Activated CD8-positive, alpha-beta memory T cell treated with anti-CD3 and anti-CD28 coated beads, Interleukin-2, amount 50 U/mL, for 24 hours (primary cell): ENCODE results near the gene KIF13A.
"Not testable (repeated sequence)": the region's sequence is repeated elsewhere in the genome, so short reads cannot be mapped to it uniquely, and the experiment has no call there.

Source experiments
- DNase-seq: peaks from one replicate; pipeline ENCODE4 v3.0.0-alpha.2; 2020; ENCODE audit errors: extremely low read depth

The KIF13A gene

DNA sequence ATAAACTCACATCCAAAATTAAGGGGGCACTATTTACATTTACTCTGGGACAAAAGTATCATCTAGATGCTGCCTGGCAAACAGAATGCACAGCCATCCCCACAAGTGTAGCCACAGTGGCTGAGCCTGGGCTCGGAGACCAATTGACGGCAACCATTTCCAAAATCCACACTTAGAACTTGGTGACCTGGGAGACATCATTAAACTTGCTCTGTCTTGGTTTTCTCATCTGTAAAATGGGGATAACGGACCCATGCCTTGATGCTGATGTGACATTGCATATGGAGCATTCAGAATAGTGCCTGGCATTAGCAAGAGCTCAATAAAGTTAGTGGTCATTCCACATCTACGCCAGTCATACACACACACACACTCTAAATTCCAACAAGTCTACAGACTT lies 140.7 kb downstream of the KIF13A start:
- no peak for DNase-seq

DNA sequence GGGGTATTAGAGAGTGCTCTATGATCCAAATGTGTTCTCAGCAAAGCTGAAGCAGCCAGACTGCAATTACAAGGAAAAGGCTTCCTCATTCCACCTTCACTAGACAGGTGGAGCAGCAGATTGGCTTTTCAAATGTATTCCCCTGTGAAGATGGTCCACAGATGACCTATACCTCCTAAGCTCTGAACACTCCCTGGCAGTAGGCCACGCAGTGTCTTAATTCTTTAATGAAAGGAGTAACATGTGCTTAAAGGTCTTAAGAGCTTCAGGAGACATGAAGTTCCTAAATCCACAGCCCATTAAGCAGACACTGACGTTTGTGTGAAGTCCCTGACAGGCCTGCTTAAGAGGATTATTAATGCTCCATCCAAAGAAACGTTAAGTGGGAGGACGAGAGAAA lies 141.8 kb downstream of the KIF13A start:
- DNase-seq = no peak

GRCh38 chr6:17844967-17845366 lies 142.5 kb downstream of the KIF13A start:
- not testable (repeated sequence) for DNase-seq

DNA sequence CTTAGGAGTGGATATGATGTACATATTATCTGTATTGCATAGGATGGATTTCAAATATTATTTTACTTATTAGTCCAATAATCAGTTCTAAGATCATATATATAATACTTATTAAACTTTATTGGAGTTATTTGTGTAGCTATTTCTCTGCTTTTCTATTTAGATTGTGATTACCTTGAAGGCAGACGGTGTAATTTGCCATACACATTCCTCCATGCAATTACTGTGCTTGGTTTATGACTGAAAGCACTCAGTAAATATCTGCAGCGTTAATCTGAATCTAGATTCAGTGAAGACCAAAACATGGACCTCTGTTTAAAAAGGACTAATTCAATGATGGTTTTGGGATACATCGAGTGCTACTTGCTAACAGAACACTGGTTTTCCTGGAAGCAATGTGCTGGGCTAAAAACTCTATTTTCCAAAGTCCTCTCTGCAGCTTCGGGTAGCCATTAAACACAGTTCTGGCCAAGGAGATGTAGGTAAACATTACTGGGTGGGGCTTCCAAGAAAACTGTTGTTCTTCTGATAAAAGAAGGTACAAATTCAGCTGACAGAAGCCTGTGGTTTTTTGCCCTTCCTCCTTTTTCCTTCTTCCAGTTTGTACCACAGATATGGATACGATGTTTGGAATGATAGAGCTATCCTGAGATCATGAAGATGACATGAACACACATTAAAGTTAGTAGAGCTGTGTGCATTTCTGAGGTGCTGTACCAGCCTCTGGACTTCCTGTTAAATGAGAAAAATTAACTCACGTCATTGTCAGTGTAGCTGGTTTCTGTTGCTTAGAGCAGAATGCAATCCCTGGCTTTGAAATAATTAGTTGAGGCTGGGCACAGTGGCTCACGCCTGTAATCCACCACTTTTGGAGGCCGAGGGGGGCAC lies 144.3 kb downstream of the KIF13A start:
- no peak for DNase-seq

DNA sequence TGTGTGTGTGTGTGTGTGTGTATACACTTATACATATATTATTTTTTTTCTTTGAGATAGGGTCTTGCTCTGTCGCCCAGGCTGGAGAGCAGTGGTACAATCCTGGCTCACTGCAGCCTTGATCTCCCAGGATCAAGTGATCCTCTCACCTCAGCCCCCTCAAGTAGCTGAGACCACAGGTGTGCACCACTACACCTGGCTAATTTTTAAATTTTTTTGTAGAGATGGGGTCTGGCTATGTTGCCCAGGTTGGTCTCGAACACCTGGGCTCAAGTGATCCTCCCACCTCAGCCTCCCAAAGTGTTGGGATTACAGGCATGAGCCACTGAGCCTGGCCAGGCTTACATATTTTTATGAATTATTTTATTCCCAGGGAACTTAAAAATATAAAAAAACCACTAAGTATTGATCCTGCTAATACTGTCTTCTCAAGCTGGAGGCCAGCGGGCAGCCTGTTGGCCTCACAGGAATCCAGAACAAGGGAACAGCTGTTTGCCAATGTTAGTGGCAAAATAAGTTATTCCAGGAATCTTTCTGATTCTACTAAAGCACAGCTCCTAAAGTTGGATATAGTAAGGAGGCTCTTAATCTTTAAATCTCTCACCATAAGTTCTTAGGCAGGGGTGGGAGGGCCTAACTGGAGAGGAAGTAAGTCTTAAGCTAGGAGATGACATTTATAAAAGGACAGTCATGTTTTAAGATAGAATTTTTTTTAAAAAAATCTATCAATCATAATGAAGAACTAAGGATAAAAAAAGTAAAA lies 145.2 kb downstream of the KIF13A start:
- DNase-seq = no peak

- DNase-seq = no peak
Measured at GRCh38 chr6:17839513-17840223, 147.8 kb downstream of the KIF13A start.

- no peak for DNase-seq
Measured at GRCh38 chr6:17836293-17836692, 151.1 kb downstream of the KIF13A start.

GRCh38 chr6:17835784-17836183 lies 151.7 kb downstream of the KIF13A start:
- no peak for DNase-seq

GRCh38 chr6:17831135-17831534 lies 156.3 kb downstream of the KIF13A start:
- DNase-seq = no peak

GRCh38 chr6:17829905-17830304 lies 157.5 kb downstream of the KIF13A start:
- no peak for DNase-seq

- no peak for DNase-seq
Measured at GRCh38 chr6:17828149-17828548, 159.3 kb downstream of the KIF13A start.

GRCh38 chr6:17826301-17826700 lies 161.1 kb downstream of the KIF13A start:
- no peak for DNase-seq

GRCh38 chr6:17820055-17820454 lies 167.4 kb downstream of the KIF13A start:
- DNase-seq = no peak

DNA sequence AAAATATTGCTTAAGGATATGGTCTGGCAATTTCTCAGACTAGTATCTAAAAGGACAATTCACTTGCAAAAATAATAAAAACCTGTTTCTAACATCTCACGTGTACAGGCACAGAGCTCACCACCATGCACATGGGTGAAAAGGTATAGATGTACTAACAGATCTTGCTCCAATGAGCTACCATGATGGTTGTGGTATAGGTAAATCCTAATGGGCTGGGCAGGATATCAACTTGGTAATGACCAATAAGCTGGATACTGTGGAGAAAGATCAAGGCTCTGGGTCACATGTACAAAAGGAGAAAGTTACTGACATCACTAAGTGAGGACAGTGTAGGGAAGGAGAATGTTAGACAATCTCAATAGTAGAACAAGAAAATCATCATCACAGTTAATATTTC lies 169.7 kb downstream of the KIF13A start:
- no peak for DNase-seq

DNA sequence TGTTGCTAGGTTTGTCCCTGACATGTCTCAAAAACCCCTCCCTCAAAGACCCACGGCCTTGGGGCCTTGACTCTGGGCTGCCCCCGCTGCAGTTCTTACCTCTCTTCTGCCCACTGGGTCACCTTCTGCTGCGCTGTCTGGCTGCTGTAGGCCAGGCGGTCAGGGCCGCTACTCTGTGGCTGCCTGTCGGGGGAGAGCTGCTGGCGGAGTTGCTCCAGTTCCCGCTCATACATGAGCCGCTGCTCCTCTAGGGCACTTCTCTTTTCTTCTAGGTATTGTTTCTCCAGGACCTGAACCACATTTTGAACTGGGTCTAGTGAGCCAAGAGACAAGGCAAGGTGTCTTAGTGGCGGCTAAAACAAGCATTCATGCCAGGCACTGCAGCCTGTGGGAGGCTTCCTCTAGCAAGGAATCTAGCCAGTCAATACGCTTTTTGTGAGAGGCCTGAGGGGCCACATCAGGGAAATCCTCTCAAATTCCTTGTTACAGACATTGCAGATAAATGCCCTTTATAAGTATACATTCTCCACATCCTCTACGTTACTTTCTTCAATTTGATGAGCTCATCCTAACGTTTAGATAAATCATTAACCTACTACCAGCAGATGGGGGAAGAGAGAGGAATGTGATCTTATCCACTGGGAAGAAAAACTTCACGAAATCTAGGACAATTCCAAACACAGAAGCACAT lies 170.4 kb downstream of the KIF13A start:
- no peak for DNase-seq

GRCh38 chr6:17813542-17813941 lies 173.9 kb downstream of the KIF13A start:
- DNase-seq = no peak

GRCh38 chr6:17812311-17812710 lies 175.1 kb downstream of the KIF13A start:
- no peak for DNase-seq

GRCh38 chr6:17808609-17809008 lies 178.8 kb downstream of the KIF13A start:
- DNase-seq = no peak

DNA sequence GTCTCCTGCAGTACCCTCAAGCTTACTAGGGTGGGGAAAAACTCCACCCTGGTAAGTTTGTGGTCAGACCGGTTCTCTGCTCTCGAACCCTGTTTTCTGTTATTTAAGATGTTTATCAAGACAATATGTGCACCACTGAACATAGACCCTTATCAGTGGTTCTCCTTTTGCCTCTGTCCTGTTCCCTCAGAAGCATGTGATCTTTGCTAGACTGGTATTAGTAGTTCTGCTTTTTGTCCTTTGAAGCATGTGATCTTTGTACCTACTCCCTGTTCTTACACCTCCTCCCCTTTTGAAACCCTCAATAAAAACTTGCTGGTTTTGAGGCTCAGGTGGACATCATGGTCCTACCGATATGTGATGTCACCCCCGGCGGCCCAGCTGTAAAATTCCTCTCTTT lies 180.0 kb downstream of the KIF13A start:
- DNase-seq = not testable (repeated sequence)

GRCh38 chr6:17803409-17803808 lies 184.0 kb downstream of the KIF13A start:
- DNase-seq = no peak

GRCh38 chr6:17798477-17799154 lies 188.8 kb downstream of the KIF13A start:
- DNase-seq = no peak
